Measurements from ENCODE around the gene DDB1.

DDB1 gene

DNA sequence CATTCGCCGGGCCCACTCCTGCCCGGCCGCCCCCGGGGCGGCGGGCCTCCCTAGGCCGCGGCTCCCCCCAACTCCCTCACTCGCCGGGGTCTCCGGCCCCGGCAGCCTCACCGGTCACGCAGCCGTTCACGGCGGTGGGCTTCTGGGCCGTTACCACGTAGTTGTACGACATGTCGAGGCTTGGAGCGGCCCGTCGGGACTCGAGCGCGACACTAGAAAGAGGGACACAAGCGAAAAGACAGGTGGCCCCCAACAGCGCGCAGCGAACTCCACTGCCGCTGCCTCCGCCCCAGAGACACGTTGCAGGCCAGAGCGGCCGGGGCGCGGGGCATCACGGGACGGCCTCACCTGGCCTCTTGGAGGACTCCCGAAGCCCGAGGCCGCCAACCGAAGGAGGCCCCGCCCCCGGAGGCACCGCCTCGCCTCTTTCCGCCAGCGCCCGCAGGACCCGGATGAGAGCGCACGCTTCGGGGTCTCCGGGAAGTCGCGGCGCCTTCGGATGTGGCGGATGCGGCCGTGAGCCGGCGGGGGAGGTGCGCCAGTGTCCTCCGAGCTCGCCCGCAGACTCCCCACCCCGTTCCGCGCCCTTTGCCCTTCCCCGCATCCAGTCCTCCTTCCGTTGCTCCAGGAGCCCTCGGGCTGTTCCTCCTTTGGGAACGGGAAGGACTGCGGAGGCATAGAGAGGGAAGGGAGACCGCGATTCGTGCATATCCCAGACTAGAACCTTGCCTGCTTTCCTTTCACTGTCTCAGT, at the start of gene DDB1, which contains the start of gene TKFC:
Gene DDB1, minus strand, starts transcription at position 309 of the 753 bp plus-strand sequence. Its CDS starts 137 bp downstream, at position 172.
Gene TKFC, plus strand, starts transcription at position 432 of the 753 bp plus-strand sequence. CDS start 1,501 bp downstream, outside the sequence.
- peak; percentile 94 for DNase-seq (ENCODE audit: low read depth)
- TF ChIP-seq CTCF (IDR thresholded peaks at IDR 0.05; ENCODE audit: insufficient read depth, low read depth, low read length, missing control alignments): no peak
- peak within 1 kb of the TSS; percentile 94 for H3K4me3 ChIP-seq (ENCODE audit: low read length)

GRCh38 chr11:61380884-61381283, 48.0 kb upstream of the DDB1 start:
- TF ChIP-seq CTCF (IDR thresholded peaks at IDR 0.05; ENCODE audit: insufficient read depth, low read depth, low read length, missing control alignments): no peak
- no peak overlapping the region for H3K4me3 ChIP-seq (ENCODE audit: low read length)
- no peak for DNase-seq (ENCODE audit: low read depth)

DNA sequence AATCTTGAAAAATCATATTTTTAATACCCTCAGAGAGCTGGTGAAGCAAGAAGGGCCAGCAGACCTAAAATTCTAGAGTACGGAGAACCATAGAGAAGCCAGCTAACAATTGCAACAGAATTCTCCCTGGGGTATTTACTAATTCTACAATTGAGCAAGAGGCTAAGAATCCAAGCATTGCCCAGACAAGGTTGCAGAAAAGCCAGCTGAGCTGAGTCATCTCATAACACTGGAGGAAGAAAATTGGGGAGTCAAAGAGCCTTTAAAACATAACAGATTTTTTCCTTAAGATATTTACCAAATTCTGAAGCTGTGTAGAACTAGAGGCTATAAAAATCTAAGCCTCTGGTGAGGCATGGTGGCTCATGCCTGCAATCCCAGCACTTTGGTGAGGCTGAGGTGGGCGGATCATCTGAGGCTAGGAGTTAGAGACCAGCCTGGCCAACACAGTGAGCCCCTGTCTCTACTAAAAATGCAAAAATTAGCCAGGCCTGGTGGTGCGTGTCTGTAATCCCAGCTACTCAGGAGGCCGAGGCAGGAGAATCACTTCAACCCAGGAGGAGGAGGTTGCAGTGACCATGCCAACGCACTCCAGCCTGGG, 45.9 kb upstream of the DDB1 start:
- TF ChIP-seq CTCF (IDR thresholded peaks at IDR 0.05; ENCODE audit: insufficient read depth, low read depth, low read length, missing control alignments): no peak
- peak; percentile 95 for DNase-seq (ENCODE audit: low read depth)
- no peak overlapping the region for H3K4me3 ChIP-seq (ENCODE audit: low read length)

DNA sequence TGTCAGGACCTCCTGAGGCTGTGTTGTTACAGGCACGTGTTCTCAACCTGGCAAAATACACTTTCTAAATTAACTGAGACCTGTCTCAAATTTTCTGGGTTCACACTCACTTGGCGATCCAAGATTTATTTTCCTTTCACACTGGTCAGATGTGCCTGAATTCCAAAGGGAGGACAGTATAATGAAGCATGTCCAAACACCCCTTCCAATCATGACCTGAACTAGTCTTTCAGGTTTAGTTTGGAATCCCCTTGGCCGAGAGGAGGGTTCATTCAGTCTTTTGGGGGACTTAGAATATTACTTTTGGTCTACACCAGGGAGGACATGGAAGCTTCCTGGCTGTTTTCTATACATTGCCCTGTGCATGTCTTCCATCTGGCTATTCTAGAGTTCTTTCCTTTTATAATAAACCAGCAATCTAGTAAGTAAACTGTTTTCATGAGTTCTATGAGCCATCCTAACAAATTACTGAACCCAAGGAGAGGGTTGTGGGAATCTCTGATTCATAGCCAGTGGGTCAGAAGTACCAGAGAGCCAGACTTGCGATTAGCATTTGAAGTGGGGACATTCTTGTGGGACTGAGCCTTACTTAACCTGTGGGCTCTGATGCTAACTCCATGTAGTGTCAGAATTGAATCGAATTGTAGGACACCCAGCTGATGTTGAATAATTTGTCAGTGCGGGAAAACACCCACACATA, 44.7 kb upstream of the DDB1 start:
- no peak for TF ChIP-seq CTCF (IDR thresholded peaks at IDR 0.05; ENCODE audit: insufficient read depth, low read depth, low read length, missing control alignments)
- no peak overlapping the region for H3K4me3 ChIP-seq (ENCODE audit: low read length)
- peak; percentile 55 for DNase-seq (ENCODE audit: low read depth)

- DNase-seq (ENCODE audit: low read depth): no peak
- no peak overlapping the region for H3K4me3 ChIP-seq (ENCODE audit: low read length)
- TF ChIP-seq CTCF (IDR thresholded peaks at IDR 0.05; ENCODE audit: insufficient read depth, low read depth, low read length, missing control alignments): no peak
Measured at GRCh38 chr11:61375761-61376108, 42.8 kb upstream of the DDB1 start.

DNA sequence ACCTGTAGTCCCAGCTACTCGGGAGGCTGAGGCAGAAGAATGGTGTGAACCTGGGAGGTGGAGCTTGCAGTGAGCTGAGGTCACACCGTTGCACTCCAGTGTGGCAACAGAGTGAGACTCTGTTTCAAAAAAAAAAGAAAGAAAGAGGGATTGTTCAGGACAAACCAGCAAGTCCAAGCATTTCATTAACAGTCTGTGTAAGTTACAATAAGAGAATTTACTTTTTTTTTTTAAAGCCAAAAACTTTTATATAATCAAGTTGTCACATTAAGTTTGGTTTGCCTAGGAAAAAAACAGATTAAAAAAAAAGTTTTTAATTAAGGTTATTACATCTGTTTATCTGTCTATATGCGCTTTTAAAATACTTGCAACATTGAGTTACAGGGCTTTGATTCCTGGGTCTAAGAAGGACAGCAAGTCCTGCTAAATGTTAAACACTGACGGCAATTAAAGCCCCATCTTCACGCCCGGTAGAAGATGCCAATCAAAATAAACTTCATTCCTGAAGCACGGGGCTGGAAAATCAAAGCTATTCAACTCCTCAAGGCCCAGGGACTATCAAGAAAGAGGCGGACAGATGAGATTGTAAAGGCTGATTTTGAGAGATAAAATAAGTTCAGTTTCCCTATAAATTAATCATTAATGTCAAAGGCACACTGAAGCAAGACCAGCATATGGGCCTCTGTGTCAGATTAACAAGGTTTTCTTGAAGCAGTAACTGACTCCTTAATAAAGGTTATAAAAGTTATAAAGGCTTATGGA, 39.9 kb upstream of the DDB1 start:
- TF ChIP-seq CTCF (IDR thresholded peaks at IDR 0.05; ENCODE audit: insufficient read depth, low read depth, low read length, missing control alignments): no peak
- DNase-seq (ENCODE audit: low read depth): no peak
- H3K4me3 ChIP-seq (ENCODE audit: low read length): no peak overlapping the region
